ENCODE results near the gene AK1. TPM values are rescaled to one million over a fixed set of nuclear protein-coding genes. Genes with fewer than 3 reads are reported as not detected.

Gene AK1
- total and polyA plus RNA-seq, 4 donors: 63.8 to 386 (median 113) TPM

GRCh38 chr9:127924736-127925444 lies 47.4 kb upstream of the AK1 start:
- peaks cover 0 to 34% (median 14%) of the 10 kb centered on the region in 3 donors for H3K27me3 ChIP-seq (ENCODE audit: control insufficient read depth in 3 of 3, insufficient read depth in 3 of 3, low read length in 2 of 3)
- WGBS, 2 donors: 92 to 93% methylated on average over 22 of the region's 22 CpGs
- no peak for TF ChIP-seq CTCF (IDR thresholded peaks at IDR 0.05; ENCODE audit: control extremely low read depth, extremely low read depth)
- ATAC-seq (ENCODE audit: insufficient read depth, low FRiP score): no peak
- H3K27ac ChIP-seq (ENCODE audit: low read depth in 1 of 2, low read length in 1 of 2): no peak overlapping the region
- no peaks in the 10 kb centered on the region for H3K36me3 ChIP-seq (ENCODE audit: control insufficient read depth in 4 of 4, insufficient read depth in 4 of 4, low read length in 4 of 4)
- DNase-seq: no peak
- H3K4me1 ChIP-seq (ENCODE audit: control insufficient read depth in 5 of 5, insufficient read depth in 5 of 5, low read length in 5 of 5): peaks cover 0 to 12% (median 2%) of the 10 kb centered on the region in 5 donors
- H3K9me3 ChIP-seq (ENCODE audit: control insufficient read depth in 4 of 4, insufficient read depth in 3 of 4, low read length in 3 of 4): no peaks in the 10 kb centered on the region
- H3K9ac ChIP-seq (ENCODE audit: insufficient read depth in 1 of 2, low read length in 2 of 2): no peak overlapping the region
- H3K4me3 ChIP-seq: no peak overlapping the region

GRCh38 chr9:127923771-127924170 lies 46.3 kb upstream of the AK1 start:
- no peak for TF ChIP-seq CTCF (IDR thresholded peaks at IDR 0.05; ENCODE audit: control extremely low read depth, extremely low read depth)
- Histone ChIP-seq H3K27ac (ENCODE audit: low read depth in 1 of 2, low read length in 1 of 2) (no peak overlapping the region), H3K9me3 (ENCODE audit: control insufficient read depth in 4 of 4, insufficient read depth in 3 of 4, low read length in 3 of 4) (no peaks in the 10 kb centered on the region), H3K4me1 (ENCODE audit: control insufficient read depth in 5 of 5, insufficient read depth in 5 of 5, low read length in 5 of 5) (peaks cover 0 to 12% (median 2%) of the 10 kb centered on the region in 5 donors), H3K9ac (ENCODE audit: insufficient read depth in 1 of 2, low read length in 2 of 2) (no peak overlapping the region), H3K36me3 (ENCODE audit: control insufficient read depth in 4 of 4, insufficient read depth in 4 of 4, low read length in 4 of 4) (no peaks in the 10 kb centered on the region), H3K27me3 (ENCODE audit: control insufficient read depth in 3 of 3, insufficient read depth in 3 of 3, low read length in 2 of 3) (peaks cover 0 to 26% (median 14%) of the 10 kb centered on the region in 3 donors), H3K4me3 (no peak overlapping the region)
- DNase-seq (no peak), ATAC-seq (ENCODE audit: insufficient read depth, low FRiP score) (no peak)
- 78 to 87% methylated on average over 8 of the region's 8 CpGs for WGBS, 2 donors

GRCh38 chr9:127923046-127923445 lies 45.6 kb upstream of the AK1 start:
- H3K27me3 ChIP-seq (ENCODE audit: control insufficient read depth in 3 of 3, insufficient read depth in 3 of 3, low read length in 2 of 3): peaks cover 0 to 22% (median 14%) of the 10 kb centered on the region in 3 donors
- no peak overlapping the region for H3K27ac ChIP-seq (ENCODE audit: low read depth in 1 of 2, low read length in 1 of 2)
- no peak overlapping the region for H3K9ac ChIP-seq (ENCODE audit: insufficient read depth in 1 of 2, low read length in 2 of 2)
- no peaks in the 10 kb centered on the region for H3K9me3 ChIP-seq (ENCODE audit: control insufficient read depth in 4 of 4, insufficient read depth in 3 of 4, low read length in 3 of 4)
- no peaks in the 10 kb centered on the region for H3K36me3 ChIP-seq (ENCODE audit: control insufficient read depth in 4 of 4, insufficient read depth in 4 of 4, low read length in 4 of 4)
- 68 to 76% methylated on average over 6 of the region's 6 CpGs for WGBS, 2 donors
- H3K4me1 ChIP-seq (ENCODE audit: control insufficient read depth in 5 of 5, insufficient read depth in 5 of 5, low read length in 5 of 5): peaks cover under 1 to 11% (median 3%) of the 10 kb centered on the region in 5 donors
- TF ChIP-seq CTCF (IDR thresholded peaks at IDR 0.05; ENCODE audit: control extremely low read depth, extremely low read depth): no peak
- no peak for ATAC-seq (ENCODE audit: insufficient read depth, low FRiP score)
- no peak for DNase-seq
- H3K4me3 ChIP-seq: no peak overlapping the region

Data from lung (tissue), 12 donors.